GM18498 (cell line): ENCODE data around the gene GRWD1.

ENCODE experiments used
- ATAC-seq: cut with Tn5 transposase; IDR thresholded peaks from one replicate; pipeline ENCODE4 v1.9.1; 2021; ENCODE audit warnings: mild to moderate bottlenecking, moderate library complexity; ENCODE audit not compliant: unreplicated experiment

Gene GRWD1

DNA sequence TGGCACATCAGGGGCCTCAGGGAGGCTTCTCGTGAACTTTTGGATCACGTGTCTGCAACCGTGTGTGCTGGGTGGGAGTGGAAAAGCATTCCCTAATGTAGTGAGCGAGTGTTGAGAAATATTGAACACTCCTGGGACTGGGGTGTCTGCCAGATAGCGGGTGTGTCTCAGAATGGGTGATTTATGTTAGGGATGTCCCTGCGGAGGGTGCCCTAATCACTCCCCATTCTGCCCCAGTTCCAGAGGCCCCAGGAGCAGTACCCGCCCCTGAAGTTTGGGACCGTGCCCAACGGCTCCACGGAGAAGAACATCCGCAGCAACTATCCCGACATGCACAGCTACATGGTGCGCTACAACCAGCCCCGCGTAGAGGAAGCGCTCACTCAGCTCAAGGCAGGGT lies 24.2 kb upstream of the GRWD1 start:
- no peak for ATAC-seq

DNA sequence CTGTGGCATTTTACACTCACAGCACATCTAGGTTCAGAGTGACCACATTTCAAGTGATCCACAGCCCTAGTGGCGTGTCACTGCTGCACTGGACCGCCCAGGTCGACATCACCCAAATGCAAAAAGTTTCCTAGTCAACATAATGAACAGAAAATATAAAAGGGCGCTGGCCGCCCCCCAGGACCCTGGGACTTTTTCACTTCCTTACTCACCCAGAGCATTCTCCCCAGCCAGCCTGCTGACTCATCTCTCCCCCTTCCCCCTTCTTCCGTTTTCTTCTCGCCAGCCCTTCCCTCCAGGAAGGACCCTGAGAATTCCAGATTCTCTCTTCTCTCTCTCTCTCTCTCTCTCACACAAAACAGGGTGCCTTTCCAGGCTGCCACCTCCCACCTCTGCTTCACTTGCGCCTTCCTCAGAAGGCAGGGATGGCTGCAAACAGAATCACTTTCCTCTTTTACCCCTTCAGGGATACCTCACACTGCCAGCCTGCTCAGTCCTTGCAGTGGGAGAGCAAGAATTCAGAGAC lies 21.0 kb upstream of the GRWD1 start:
- ATAC-seq, result no peak

DNA sequence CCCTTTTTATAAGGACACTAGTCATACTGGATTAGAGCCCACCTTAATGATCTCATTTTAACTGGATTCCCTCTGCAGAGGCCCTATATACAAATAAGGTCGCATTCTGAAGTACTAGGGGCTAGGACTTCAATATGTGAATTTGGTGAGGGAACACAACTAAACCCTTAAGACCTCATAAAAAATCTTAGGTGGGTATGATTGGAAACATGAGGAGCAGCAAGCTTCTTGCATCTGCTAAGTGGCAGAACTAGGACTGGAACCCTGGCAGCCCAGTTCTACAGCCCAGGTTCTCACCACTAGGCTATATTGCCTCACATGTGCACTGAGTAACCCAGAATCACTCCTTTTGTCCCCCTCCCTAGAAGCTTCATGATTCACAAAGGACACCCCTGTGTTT lies 17.1 kb upstream of the GRWD1 start:
- ATAC-seq, result no peak

DNA sequence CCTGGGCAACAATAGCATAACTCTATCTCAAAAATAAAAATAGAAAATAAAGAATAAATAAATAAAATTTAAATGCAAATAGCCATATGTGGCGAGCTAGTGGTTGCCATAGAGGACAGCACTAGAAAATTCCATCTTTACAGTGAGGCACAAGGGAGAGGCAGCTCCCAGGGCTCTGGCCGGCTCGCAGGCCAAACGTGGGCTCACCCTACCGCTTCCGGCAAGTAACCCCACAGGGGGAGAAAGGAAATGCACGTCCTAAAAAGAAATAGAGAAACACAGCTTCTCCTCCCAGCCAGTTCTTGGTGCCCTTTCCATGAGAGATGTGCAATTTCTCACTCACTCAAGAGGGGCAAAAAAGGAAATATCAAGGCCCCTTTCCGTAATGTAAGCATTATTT lies 12.4 kb upstream of the GRWD1 start:
- ATAC-seq, result no peak

DNA sequence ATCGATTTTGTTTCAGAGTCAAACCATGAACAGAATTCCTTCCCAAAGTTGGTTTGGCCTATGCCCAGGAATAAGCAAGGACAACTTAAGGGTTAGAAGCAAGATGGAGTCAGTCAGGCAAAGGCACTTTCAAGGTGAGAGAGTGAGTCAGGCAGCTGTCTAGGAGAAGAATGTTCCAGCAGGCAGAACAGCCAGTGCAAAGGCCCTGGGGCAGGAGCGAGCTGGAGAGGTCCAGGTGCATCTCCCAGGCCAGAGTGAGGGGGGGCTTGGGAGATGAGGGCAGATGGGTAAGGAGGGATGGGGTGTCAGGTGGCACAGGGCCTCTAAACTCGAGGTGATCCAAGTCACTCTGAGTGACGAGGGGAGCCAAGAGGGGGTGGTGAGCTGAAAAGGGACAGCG lies 9.2 kb upstream of the GRWD1 start:
- no peak for ATAC-seq

DNA sequence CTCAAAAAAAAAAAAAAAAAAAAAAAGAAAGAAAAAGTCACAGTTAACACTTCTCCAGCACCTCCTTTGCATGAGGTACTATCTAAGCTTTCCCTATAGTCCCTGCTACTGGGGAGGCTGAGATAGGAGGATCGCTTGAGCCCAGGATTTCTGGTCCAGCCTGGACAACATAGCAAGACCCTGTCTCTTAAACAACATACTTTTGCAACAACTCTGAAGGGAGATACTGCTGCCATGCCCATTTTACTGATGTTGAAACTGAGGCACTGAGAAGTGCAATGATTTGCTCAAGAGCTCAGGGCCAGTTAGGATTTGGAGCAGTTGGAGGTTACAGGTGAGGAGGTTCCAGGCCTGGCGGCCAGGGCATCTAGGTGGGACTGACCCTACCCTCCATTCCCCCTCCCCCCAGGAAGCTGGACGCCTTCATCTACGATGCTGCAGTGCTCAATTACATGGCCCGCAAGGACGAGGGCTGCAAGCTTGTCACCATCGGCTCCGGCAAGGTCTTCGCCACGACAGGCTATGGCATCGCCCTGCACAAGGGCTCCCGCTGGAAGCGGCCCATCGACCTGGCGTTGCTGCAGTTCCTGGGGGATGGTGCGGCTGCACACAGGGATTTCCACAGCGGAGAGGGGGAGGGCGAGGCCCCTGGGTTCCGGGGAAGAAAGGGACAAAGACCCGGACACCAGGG lies 4.3 kb upstream of the GRWD1 start:
- no peak for ATAC-seq

DNA sequence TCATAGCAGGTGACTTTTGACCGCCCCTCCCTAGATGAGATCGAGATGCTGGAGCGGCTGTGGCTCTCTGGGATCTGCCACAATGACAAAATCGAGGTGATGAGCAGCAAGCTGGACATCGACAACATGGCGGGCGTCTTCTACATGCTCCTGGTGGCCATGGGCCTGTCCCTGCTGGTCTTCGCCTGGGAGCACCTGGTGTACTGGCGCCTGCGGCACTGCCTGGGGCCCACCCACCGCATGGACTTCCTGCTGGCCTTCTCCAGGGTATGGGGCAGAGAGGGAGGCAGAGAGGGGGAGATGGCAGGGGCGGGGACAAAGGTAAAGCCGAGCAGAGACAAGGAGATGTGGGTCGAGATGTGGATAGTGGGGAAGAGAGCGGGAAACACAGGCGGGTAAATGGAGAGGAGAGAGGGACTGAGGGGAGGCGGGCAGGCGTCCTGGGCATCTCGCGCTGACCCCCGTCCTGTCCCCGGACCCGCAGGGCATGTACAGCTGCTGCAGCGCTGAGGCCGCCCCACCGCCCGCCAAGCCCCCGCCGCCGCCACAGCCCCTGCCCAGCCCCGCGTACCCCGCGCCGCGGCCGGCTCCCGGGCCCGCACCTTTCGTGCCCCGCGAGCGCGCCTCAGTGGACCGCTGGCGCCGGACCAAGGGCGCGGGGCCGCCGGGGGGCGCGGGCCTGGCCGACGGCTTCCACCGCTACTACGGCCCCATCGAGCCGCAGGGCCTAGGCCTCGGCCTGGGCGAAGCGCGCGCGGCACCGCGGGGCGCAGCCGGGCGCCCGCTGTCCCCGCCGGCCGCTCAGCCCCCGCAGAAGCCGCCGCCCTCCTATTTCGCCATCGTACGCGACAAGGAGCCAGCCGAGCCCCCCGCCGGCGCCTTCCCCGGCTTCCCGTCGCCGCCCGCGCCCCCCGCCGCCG lies 3.4 kb upstream of the GRWD1 start:
- no peak for ATAC-seq

DNA sequence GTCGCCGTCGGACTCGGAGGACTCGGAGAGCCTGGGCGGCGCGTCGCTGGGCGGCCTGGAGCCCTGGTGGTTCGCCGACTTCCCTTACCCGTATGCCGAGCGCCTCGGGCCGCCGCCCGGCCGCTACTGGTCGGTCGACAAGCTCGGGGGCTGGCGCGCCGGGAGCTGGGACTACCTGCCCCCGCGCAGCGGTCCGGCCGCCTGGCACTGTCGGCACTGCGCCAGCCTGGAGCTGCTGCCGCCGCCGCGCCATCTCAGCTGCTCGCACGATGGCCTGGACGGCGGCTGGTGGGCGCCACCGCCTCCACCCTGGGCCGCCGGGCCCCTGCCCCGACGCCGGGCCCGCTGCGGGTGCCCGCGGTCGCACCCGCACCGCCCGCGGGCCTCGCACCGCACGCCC lies 2.5 kb upstream of the GRWD1 start:
- ATAC-seq, result no peak

DNA sequence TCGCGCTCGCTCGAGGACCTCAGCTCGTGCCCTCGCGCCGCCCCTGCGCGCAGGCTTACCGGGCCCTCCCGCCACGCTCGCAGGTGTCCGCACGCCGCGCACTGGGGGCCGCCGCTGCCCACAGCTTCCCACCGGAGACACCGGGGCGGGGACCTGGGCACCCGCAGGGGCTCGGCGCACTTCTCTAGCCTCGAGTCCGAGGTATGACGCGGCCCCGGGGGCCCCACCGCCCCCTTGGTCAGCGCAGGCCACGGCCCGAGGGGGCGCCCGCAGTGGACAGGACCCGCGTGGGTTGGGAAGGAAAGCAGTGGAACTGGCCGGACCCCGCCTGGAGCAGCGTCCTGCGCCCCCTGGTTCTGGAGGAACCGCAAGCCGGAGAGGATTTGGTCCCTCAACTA lies 2.1 kb upstream of the GRWD1 start:
- ATAC-seq, result no peak

DNA sequence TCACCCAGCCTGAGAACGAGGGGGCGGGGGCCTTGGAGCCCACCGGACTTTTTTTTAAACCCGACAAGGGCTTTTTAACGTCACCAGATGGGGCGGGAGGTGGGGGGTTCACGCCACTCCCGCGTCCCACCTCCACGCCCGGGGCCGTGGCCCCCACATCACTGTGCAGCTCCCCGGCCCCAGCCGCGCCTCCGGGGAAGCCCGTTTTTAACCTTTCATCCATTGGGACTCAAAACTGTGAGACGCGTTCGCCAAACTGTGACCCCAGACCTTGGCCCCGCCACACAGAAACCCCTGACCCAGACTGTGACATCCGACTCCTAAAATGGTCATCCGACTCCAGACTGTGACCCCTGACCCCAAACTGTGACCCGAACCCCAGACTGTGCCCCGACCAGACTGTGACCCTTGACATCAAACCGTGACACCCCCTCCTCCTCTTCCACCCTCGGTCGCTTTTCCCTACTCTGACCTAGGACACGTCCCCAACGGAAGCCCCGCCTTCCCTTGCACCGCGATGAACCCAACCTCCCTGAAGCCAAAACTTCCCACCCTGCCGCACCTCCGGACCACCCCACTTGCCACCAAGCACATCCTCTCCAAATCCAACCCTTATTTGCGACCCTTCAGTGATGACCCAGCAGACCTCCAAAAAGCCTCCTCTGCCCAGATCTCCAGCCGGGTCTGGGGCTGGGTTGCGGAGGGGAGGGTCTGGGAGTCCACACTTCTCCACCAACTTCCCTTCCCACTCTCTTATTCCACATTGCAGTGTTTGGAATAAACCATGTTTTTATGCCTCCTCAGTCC lies 1.5 kb upstream of the GRWD1 start:
- no peak for ATAC-seq

DNA sequence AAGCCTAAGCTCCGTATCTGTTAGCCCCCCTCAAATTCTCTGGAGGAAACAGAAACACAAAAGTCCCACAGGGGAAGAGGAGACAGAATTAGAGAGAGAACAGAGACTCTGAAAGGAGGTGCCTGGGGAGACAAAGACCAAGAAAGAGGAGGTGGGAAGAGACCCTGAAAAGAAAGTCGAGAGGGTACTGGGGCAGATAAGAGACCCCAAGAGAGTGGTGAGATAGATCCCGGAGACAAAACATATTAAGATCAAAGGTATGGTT lies 915 bp upstream of the GRWD1 start:
- no peak for ATAC-seq

DNA sequence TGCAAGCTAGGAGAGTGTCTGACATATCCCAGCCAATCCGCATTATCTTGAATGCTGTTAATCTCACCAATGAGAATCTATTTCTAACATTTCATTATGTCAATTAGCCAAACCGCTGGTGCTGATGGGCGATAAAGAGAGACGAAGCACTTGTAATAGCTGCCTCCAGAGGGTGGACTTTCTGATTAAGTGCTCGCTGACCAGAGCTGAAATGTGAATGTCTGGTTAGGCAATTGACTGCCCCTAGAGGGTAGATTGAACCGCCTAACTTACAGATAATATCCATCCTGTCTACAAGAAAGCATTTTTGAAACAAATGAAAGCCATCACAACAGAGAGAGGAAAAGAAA lies 552 bp upstream of the GRWD1 start:
- peak; percentile 21 for ATAC-seq

DNA sequence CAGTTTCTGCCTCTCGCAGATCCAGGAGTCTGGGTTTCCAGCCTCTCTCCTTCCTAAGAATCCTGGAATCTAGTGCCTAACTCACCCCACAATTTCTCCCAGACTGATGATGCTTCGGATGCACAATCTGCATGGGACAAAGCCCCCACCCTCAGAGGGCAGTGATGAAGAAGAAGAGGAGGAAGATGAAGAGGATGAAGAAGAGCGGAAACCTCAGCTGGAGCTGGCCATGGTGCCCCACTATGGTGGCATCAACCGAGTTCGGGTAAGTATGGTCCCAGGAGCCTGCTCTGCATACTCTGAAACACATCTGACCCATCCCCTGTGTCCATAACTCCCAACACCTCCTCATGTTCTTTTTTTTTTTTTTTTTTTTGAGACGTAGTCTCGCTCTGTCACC lies 796 bp downstream of the GRWD1 start:
- no peak for ATAC-seq

DNA sequence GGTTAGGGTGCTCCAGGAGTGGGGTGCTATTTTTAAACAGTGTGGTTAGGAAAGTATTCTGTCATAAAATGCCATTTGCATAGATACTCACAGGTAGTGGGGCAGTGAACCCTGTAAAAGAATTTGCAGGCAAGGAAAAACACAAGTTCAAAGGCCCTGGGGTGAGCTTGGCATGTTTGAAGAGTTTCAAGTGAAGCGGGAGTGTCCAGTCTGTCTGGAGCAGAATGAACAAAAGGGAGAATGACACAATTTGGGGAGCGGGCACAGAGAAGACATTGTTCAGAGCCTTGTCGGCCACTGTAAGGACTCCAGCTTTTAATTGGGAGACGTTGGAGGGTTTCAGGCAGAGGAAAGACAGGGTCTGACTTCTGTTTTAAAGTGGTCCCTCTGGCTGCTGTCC lies 2.8 kb downstream of the GRWD1 start:
- ATAC-seq, result no peak

DNA sequence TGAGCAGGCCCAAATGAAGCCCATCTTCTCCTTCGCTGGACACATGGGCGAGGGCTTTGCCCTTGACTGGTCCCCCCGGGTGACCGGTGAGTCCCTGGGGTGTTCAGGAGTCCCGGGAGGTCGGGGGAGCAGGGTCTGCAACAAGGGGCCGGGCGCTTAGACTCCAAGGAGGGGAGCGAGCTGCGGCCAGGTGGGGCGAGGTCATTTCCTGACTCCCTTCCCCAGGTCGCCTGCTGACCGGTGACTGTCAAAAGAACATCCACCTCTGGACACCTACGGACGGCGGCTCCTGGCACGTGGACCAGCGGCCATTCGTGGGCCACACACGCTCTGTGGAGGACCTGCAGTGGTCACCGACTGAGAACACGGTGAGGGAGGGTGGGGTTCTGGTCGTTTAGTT lies 4.7 kb downstream of the GRWD1 start:
- no peak for ATAC-seq

DNA sequence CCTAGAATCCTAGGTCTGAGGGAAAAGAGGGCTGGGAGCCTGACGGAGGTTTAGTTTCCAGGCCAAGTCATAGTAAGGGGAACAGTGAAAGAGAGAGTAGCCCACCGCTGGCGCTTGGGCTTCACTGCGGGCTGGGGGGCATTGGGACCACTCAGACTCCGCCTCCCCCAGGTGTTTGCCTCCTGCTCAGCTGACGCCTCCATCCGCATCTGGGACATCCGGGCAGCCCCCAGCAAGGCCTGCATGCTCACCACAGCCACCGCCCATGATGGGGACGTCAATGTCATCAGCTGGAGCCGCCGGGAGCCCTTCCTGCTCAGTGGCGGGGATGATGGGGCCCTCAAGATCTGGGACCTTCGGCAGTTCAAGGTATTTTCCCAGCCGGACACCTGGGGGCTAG lies 5.1 kb downstream of the GRWD1 start:
- ATAC-seq, result no peak

DNA sequence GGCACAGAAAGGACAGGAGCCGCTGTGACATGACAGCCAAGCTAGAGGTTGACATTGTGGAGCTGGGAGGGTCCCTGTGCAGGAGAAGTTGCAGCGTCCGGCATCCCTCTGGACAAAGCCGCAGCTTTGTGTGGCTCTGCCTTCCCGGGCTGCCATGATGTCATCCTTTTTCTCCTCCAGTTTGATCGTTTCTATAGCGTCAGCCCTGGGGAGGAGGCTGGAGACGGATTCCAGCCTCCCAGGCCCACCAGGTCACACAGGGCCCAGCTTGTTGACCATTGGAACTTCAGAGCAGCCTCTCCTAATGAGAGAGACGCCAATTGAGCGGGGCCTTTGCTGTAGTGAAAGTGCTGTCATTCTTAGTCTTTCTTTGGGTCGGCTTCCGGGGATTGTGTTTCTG lies 5.8 kb downstream of the GRWD1 start:
- no peak for ATAC-seq

DNA sequence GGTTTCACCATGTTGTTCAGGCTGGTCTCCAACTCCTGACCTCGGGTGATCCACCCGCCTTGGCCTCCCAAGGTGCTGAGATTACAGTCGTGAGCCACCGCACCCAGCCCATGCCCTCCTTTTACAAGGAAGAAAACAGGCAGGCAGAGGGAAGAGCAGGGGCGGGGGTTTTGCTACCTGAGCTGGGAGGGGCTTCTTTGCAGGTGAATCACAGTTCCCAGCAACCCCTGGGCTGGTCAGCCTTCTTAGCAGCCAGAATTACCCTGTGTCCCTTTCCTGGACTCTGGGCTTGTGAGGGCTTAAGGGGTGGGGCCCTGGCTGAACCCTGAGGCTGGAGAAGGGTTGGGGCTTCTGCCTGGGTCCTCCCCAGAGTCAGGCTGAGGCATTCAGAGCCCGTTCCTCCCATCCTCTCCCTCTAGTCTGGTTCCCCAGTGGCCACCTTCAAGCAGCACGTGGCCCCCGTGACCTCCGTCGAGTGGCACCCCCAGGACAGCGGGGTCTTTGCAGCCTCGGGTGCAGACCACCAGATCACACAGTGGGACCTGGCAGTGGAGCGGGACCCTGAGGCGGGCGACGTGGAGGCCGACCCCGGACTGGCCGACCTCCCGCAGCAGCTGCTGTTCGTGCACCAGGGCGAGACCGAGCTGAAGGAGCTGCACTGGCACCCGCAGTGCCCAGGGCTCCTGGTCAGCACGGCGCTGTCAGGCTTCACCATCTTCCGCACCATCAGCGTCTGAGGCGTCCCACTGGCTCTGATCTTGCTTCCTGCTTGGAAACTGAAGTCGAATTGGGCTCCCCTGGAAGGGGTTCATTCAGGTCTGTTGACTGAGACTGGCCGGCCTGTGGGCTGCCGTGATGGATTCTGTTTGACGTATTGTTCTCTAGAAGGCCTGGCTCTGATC lies 6.8 kb downstream of the GRWD1 start:
- no peak for ATAC-seq

DNA sequence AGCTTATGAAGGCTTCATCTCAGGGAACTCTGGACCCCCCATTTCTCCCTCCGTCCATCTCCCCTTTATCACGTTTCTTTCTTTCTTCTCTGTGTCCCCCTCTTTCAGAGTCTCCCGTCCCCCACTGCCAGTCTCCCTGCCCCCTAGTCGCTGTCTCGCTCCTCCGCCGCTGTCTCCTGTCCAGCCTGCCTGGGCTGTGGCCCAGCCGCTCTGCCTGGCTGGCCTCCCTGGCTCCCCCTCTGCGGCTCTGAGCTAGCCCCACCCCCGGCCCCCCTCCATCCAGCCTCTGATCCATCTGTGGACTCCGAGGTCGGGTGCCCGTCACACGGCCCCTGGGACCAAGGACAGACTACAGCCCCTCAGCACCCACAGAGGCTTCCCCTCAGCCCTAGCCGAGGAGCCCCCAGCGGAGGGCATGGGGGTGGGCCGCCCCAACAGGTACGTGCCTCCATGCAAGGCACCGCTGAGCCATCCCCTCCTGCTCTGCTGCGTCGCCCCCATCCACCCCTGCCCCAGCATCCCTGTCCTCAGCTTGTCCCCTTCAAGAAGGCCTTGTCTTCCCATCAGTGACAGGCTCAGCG lies 8.5 kb downstream of the GRWD1 start:
- no peak for ATAC-seq

DNA sequence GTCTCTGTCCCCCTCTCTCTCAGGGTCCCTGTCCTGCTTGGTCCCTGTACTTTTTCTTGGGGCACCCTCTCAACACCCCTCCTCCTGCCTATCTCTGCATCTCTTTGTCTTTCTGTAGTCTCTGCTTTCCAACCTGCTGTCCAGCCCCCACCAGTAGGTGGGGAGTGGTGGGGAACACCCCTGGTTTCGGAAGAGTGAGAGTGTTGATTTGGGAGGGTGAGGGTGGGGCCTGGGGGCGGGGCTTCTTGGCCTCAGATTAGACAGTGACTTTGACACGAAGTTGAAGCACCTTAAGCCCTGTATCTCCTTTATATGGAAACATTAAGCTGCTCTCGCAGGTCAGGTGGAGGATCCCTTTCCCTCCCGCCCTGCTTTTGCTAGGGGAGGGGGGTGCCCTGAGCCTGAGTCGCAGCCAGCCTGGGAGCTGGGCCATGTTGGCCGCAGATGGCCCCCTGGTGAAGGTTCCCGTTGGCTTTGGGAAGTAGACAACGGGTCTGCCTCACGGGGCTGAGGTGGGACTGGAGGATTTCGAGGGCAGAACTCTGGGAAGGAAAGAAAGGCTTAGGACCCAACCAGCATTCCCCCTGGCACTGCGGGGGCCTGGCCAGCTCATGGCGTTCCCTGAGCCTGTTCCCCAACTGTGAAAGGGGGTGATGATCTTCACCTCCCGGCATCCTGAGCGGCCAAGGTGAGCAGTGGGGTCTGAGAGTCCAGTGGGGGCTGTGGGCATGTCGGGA lies 9.6 kb downstream of the GRWD1 start, which contains the start of gene KCNJ14:
Gene KCNJ14 (plus strand): TSS at position 404 of the 737 bp plus-strand sequence. CDS start 6,151 bp downstream, outside the sequence.
- no peak for ATAC-seq
